Glomerular visceral epithelial cell (primary cell): ENCODE results near the gene PTPRN2.

ENCODE experiments used
- DNase-seq: peaks from one replicate; pipeline ENCODE4 v3.0.0-alpha.2; 2016; ENCODE audit errors: extremely low spot score

The PTPRN2 gene

DNA sequence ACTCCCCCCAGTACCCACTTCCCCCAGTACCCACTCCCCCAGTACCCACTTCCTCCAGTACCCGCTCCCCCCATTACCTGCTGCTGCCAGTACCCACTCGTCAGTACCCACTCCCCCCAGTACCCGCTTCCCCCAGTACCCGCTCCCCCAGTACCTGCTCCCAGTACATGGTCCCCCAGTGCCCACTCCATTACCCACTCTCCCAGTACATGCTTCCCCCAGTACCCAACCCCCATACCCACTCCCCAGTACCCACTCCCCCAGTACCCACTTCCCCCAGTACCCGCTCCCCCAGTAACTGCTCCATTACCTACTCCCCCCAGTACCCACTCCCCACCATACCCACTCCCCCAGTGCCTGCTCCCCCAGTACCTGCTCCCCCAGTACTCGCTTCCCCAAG is 700.2 kb downstream of the PTPRN2 start:
- DNase-seq: no peak

DNA sequence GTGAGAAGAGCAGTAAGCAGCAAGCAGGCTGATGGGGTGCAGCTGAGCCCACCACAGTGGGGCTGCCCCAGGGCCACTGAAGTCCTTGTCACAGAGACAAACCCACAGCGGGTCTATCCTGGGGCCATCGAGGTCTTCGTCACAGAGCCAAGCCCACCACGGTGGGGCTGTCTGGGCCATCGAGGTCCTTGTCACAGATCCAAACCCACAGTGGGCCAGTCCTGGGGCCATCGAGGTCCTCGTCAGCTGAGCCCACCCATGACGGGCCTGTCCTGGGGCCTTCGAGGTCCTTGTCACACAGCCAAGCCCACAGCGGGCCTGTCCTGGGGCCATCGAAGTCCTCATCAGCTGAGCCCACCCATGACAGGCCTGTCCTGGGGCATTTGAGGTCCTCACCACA is 700.9 kb downstream of the PTPRN2 start:
- no peak for DNase-seq

DNA sequence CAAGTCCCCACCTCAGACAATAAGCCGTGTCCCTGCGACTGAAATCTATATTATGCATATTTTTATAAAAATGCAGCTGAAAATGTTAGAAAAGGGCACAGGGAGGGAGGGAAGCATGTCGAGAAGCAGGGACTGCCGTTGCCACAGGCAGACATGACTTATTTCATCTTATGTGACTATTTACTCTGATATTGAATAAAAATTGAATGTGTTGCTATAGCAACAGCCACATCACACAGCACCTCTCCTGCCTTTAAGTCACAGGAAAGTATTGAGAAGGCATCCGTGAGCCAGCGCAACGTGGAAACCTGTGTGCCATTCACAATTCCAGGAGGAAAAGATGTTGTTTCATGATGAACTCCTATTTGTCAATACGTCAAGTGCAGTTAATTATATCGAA is 701.4 kb downstream of the PTPRN2 start:
- DNase-seq: no peak

DNA sequence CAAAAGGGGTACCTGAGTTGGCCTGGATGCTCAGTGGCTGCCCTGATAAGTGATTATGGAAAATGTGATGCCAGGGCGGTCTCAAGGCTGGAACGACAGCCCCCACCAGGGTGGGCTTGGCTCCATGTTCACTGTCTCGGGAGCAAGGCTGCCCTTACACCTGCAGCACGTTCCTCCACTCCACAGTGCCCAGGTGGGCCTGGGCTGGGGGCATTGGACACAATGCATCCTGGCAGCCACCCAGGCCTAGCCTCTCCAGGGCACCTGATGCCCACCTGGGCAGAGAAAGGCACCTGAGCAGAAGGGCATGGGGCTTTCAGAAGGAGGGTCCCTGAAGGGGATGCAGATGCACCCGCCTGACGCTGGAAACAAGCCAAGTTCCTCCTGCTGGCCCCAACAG is 702.5 kb downstream of the PTPRN2 start:
- no peak for DNase-seq

DNA sequence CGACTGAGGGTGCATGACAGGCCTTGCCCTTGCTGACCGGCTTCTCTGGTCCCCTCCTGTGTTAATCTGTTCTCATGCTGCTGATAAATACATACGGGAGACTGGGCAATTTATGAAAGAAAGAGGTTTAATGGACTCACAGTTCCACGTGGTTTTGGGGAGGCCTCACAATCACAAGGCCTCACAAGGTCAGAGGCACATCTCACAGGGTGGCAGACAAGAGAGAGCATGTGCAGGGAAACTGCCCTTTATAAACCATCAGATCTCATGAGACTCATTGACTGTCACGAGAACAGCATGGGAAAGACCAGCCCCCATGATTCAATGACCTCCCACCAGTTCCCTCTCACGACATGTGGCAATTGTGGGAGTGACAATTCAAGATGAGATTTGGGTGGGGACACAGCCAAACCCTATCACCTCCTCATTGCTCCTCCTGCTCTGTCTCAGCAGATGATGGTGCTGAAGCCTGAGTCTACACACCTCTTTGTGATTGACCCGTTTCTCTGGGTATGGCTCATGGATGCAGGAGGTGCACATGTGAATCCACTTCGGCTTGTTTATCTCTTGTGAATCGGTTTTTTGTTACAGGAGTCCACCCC is 703.1 kb downstream of the PTPRN2 start:
- no peak for DNase-seq

DNA sequence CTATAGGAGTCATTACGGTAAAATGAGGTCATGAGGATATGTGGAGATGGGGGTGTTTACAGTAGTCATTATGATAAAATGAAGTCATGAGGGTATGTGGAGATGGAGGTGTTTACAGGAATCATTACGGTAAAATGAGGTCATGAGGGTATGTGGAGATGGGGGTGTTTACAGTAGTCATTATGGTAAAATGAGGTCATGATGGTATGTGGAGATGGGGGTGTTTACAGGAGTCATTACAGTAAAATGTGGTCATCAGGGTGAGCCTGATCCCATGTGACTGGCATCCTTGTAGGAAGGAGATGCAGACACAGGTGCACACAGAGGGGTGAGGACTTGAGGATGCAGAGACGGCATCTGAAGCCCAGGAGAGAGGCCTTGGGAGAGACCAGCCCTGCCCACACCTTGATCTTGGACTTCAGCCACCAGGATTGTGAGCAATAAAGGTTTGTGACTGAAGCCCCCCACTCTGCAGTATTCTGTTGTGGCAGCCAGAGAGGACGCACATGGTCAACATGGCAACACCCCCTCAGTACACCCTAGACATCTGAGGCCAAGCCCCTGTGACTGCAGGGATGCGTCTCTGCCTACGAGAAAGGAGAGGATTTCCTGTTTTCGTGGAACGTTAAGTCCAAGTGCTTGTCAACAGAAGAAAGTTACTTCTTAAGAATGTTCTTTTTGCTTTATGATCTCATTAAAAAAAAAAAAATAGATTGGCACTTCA is 706.4 kb downstream of the PTPRN2 start:
- no peak for DNase-seq

DNA sequence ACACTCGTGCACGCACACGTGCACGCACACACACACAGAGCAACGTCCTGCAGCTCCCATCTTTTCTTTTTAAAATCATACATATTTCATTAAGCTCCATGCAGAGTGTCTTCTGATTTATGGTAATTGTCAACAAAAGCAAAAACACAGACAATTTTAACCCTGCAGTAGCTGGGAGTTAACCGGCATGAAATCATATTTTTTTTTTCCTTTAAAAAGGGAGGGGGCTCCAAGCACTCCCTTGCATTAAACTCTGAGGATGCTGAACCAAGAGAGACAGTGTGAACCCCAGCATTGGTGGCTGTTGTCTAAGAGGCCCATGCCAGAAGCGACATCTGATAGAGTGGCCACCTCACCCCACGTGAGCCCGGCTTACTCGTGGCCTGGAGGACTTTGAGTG is 708.2 kb downstream of the PTPRN2 start:
- DNase-seq: no peak

DNA sequence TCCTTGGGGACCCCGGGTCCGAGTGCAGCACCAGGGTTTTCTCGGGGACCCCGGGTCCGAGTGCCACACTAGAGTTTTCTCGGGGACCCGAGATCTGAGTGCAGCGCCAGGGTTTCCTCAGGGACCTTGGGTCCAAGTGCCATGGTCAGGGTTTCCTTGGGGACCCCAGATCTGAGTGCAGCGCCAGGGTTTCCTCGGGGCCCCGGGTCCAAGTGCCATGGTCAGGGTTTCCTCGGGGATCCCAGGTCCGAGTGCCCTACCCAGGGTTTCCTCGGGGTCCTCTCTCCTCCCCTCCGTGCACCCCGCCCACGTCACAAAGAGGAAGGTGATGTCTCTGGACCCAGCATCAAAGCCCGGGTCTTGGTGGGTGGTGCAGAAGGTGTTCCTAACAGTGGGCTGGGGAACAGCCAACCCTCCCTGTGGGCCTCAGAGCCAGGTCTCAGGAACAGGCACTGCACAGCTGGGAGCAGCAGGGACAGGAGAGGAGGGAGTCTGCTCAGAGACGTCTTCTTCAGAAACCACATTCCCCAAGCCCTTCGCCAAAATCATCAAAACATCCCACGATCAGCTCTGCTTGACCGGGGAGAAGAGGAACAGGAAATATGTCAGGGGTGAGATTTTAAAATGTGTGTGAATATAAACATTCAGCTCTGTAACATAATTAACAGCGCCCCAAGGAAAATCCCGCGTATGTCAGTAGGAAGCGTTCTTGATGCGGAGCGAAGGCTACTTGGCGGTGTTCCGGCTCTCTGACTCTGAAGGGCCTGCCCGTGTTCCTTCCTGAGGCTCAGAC is 710.1 kb downstream of the PTPRN2 start:
- no peak for DNase-seq

DNA sequence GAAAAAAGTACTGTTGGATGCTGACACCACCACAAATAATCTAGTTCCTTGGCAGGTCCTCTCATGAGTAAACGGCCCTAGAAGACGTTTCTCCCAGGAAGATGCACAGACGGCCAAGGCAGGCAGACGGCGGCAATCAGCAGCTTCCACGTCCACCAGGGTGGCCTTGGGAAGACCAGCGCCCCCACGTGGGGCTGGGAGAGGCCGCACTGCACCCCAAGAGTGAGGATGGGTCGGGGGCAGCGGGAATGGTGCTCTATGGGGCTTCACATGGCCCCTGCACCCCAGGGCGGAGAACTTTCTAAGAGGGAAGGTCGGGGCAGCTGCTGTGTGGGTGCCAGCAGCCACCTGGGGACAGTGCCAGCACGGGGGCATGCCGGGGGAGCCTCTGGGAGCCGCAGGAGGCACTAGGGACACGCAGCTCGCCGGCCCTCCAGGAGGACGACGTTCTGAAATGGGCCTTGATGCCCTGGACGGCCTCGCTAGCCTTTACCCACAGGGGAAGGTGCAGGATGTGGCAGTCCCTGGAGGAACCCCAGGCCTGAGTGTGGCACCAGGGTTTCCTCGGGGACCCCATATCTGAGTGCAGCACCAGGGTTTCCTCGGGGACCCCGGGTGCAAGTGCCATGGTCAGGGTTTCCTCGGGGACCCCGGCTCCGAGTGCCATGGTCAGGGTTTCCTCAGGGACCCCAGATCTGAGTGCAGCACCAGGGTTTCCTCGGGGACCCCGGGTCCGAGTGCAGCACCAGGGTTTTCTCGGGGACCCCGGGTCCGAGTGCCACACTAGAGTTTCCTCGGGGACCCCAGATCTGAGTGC is 710.9 kb downstream of the PTPRN2 start:
- no peak for DNase-seq

DNA sequence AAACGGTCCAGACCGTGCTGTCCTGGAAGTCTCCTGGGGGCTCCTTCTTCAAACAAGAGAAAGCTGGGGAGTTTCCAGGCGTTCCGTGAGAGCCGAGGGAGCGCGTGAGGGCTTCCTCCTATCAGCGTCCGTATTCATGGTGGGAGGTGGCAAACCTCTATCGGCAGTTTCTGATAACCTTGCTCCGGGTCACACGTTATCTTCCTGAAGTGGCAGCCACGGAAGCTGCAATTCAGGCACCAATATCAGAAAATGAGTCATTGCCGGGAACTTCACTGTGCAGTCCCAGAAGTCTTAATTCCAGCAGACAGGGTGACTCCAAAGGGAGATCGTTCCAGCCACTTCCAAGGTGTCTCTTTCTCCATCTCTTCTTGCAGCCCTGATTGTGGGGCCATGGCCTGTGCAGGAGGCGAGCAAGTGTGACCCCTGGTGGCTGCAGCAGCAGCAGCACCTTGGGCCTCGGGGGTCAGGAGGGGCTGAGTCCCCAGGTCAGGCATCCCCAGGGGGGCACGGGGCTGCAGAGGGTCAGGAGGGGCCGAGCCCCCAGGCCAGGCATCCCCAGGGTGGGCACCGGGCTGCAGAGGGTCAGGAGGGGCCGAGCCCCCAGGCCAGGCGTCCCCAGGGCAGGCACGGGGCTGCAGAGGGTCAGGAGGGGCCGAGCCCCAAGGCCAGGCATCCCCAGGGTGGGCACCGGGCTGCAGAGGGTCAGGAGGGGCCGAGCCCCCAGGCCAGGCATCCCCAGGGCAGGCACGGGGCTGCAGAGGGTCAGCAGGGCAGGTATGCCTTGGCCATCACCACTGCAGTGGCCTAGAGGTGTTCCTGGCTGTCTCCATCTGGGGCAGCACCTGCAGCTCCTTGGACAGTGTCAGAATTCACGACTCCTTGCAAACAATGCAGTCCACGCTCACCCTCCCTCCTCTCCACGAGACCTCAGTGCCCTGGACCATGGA is 712.1 kb downstream of the PTPRN2 start:
- DNase-seq: no peak

DNA sequence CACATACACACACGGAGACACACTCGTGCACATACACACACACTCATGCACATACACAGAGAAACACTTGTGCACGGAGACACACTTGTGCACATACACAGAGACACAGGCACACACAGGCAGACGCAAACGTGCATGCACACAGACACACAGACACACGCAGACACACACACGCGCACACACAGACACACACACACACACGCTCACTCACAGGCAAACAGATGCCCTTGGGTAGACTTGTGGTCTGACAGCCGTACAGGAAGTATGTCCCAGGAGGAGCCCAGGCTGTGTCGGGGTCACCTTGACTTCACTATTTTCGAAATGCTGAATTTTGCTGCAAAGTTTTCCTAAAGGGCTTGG is 712.8 kb downstream of the PTPRN2 start:
- DNase-seq: no peak

DNA sequence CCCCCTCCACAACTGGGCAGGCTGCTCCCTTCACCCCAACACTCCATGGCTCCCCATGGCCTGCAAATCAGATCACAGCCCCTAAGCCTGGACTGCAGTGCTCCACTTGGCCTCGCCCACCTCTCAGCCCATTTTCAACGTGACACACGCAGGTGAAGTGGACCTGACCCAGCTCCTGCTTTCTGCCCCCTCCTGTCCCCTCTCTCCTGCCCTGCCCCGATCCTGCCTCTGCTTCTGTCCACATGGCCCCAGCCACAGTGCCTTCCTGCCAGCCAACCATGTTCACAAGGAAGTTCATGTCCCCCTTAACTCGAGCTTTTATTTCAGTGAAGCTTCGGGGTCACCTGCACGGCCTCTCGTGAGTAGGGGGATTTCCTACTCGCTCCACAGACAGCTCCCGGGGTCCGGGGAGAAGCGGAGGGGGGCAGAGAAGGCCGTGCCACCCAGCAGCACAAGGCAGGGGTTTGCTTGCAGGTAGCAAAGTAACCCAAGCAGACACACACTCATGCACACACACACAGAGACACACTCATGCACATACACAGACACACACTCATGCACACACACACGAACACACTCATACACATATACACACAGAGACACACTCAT is 713.3 kb downstream of the PTPRN2 start:
- no peak for DNase-seq

DNA sequence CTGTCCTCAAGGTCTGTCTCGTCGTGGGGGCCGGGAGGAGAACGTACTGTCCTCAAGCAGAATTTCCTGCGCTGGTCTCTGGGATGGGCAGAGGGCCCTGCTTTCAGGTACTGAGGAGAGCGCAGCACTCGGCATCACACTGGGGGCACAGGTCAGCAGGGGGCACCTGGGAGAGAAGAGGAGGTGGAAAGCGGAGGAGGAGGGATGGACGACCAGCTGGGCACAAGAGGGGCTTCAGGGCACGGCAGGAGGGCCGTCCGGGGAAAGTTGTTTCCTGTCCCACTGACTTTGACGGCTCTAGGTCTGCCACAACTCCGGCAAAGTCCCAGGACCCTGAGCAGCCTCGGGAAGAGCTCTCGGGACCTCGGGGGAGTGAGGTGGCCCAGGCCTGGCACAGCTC is 714.0 kb downstream of the PTPRN2 start:
- no peak for DNase-seq

DNA sequence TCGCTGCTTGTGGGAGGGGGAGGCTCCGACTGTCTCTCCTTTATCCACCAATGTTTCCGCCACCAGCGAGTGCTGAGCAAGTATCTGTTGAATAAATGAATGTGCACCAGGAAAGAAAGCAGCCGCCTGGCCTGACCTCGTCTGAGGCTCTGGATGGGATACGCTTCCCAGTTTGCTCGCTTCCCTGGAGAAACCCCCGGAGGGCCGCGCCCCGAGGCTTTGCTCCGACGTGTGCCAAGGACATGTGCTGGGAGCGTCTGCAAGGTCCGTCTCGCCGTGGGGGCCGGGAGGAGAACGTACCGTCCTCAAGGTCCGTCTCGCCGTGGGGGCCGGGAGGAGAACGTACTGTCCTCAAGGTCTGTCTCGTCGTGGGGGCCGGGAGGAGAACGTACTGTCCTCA is 714.4 kb downstream of the PTPRN2 start:
- no peak for DNase-seq

DNA sequence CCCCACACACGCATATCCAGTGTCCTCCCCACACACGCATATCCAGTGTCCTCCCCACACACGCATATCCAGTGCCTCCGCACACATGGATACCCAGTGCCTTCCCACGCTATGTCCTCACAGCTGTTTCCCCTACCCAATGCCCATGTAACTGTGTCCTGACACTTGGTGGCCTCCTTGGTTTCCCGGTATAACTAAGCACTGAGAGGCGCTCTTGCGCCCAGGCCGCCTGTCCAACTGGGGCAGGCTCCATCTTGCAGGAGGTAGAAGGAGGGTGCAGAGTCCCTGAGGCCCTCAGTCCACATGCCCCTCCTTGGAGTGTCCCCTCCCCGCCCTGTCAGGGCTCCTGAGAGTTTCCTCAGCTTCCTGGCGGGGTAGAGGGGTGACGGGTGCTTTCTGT is 715.2 kb downstream of the PTPRN2 start:
- no peak for DNase-seq

DNA sequence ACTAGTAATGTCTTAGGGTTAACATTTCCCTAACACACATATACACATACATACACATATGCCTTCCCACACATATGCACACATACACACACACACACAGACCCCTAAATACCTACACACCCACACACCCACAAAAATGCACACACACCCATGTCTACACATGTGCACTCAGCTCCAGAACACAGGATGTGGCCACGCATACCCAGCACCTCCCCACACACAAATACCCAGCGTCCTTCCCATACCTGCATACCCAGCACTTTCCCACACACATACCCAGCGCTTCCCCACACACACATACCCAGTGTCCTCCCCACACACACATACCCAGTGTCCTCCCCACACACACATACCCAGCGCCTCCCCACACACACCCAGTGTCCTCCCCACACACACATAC is 715.9 kb downstream of the PTPRN2 start:
- no peak for DNase-seq

DNA sequence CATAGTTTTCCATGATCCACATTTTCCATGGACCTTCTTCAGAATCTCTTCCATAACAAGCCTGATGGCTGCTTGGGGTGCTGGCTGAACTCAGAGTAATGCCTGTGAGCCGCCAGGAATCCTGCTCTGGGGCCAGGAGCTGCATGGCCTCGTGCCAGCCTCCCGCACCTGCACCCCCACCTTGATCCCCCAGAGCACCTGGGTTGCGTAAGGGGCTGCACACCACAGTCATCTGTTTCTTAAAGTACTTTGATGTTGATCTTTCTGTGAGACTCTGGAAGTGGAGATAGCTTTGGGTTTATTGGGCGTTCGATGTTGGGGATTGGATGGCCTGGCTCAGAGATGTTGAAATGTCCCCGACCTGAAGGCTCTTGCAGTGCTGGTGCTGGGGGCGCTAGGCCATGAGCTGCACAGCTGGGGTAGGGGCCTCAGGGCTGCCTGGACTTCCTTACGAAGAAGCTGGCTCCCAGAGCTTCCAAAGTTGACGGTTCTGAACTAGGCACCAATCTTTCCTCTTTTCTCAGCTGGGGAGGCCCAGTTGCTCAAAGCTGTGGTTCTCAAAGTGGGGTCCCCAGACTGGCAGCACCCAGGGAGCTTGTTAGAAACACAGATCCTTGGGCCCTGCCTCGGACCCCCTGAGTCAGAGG is 716.9 kb downstream of the PTPRN2 start:
- no peak for DNase-seq

DNA sequence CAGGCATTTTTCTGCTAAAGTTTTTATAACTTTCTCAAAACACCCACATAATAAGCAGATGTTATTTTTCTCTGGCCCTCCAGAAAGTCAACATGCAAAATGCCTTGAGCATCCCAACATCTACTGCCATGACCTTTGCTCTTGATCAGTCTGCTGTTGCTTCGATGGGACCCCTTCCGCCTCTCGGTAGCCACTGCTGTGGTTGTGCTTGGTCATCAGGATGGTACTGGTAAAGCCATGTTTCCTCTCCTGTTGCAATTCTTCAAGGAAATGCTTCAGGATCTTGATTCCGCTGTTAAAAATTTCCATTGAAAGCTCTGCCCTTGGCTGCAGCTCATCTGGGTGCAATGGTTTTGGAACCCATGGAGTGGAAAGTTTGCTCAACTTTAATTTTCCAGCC is 717.8 kb downstream of the PTPRN2 start:
- no peak for DNase-seq

DNA sequence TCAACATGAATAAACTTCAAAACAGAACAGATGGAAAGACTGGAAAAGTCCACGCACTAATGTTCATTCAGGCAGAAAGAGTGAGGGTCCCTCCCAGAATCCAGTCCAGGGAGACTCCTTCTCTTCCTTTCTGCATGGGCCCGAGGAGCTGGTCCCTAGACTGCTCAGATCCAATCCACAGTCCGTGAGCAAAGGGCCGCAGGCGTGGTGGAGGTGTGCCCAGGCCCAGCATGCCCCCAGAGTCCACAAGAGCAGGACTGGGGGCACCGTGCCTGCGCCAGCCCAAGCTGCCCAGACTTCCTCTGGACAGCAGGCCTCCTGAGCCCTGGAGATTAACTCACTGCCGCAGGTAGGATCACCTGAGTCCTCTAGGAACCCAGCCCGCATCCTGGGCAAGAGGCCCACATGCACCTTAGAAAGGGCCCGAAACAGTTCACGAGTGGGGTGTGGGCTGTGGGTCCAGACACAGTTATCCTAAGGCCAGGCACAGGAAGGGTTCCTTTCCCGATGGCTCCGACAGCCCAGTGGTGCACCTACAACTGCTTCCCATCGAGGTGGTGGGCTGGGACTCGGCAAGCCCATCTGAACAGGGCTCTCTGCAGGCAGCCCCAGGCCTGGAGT is 719.8 kb downstream of the PTPRN2 start:
- DNase-seq: no peak
